PC-9 (cell line): Measurements from ENCODE around the gene SLC22A14. TPM values are rescaled to one million over a fixed set of nuclear protein-coding genes. Genes with fewer than 3 reads are reported as not detected.

Source experiments
- BruUV-seq: library from RNA; stranded (reverse); fragments of 400-500 nt; replicated peaks from 2 replicates; lab custom pipeline; 2021; lab: Mats Ljungman, UMichigan
- CTCF ChIA-PET: fragments of 300-600 bp; sonication (Branson Sonifier 250); formaldehyde crosslinking; loops from one replicate; lab custom pipeline; 2022; ENCODE audit warnings: antibody characterized with exemption; lab: Charles Lee
- POLR2A ChIA-PET: fragments of 300-600 bp; sonication (Branson Sonifier 250); formaldehyde crosslinking; loops from one replicate; lab custom pipeline; 2022; ENCODE audit warnings: antibody characterized with exemption; ENCODE audit not compliant: unreplicated experiment; lab: Charles Lee
- DNase-seq, 2 experiments: peaks; one replicate each; pipeline versions ENCODE4 v3.0.0 to v3.0.0-alpha.2; 2015 to 2022; ENCODE audit warnings: mixed read lengths in 1 of 2
- H2AFZ ChIP-seq: fragments of 200-600 bp; sonication (generic); 2 replicates; pipeline ENCODE4 v1.8.1; 2017; ENCODE audit warnings: antibody characterized with exemption
- H3F3A ChIP-seq: fragments of 200-600 bp; sonication (generic); 2 replicates; pipeline ENCODE4 v1.8.1; 2017; ENCODE audit warnings: antibody characterized with exemption, mild to moderate bottlenecking, low read depth; ENCODE audit not compliant: insufficient read depth
- H3K27ac ChIP-seq: fragments of 200-600 bp; sonication (generic); 2 replicates; pipeline ENCODE4 v1.6.1; 2016; ENCODE audit warnings: mixed run types
- H3K27me3 ChIP-seq: fragments of 200-600 bp; sonication (generic); 2 replicates; pipeline ENCODE4 v1.6.1; 2016; ENCODE audit warnings: low read depth, mixed run types; ENCODE audit not compliant: insufficient read depth
- H3K36me3 ChIP-seq: fragments of 200-600 bp; sonication (generic); 2 replicates; pipeline ENCODE4 v1.6.1; 2016; ENCODE audit warnings: low read depth, mixed run types
- H3K4me1 ChIP-seq: fragments of 200-600 bp; sonication (generic); replicated peaks from 2 replicates; pipeline ENCODE4 v1.6.1; 2016; ENCODE audit warnings: mixed run types; ENCODE audit not compliant: insufficient read depth
- H3K4me2 ChIP-seq: fragments of 200-600 bp; sonication (generic); 2 replicates; pipeline ENCODE4 v1.6.1; 2017; ENCODE audit warnings: mixed run types
- H3K4me3 ChIP-seq: fragments of 200-600 bp; sonication (generic); 2 replicates; pipeline ENCODE4 v1.6.1; 2016; ENCODE audit warnings: mixed run types
- H3K79me2 ChIP-seq: fragments of 200-600 bp; sonication (generic); 2 replicates; pipeline ENCODE4 v1.6.1; 2017; ENCODE audit warnings: low read depth, mixed run types
- H3K9me2 ChIP-seq: fragments of 200-600 bp; sonication (generic); 2 replicates; pipeline ENCODE4 v1.8.1; 2017; ENCODE audit warnings: mild to moderate bottlenecking; ENCODE audit not compliant: insufficient read depth
- H3K9me3 ChIP-seq: fragments of 200-600 bp; sonication (generic); 2 replicates; pipeline ENCODE4 v1.8.1; 2016; ENCODE audit warnings: low read depth; ENCODE audit not compliant: insufficient read depth
- H4K20me1 ChIP-seq: fragments of 200-600 bp; sonication (generic); 2 replicates; pipeline ENCODE4 v1.8.1; 2017; ENCODE audit not compliant: insufficient read depth
- EZH2 ChIP-seq: fragments of 200-600 bp; sonication (generic); IDR thresholded peaks from 2 replicates; pipeline ENCODE4 v1.8.0; 2017; ENCODE audit warnings: antibody characterized with exemption, low read depth
- intact Hi-C: fragments of 100-400 bp; cut with micrococcal nuclease; formaldehyde crosslinking; loops from one replicate; pipeline ENCODE4 v1.10.0; 2022; ENCODE audit not compliant: unreplicated experiment
- total RNA-seq: library from RNA; stranded (reverse); gene quantifications from 2 replicates; pipeline ENCODE4 v1.2.3, GENCODE V29; 2021
- TF ChIP-seq, protein P1 (sequence below): fragments of 200-600 bp; sonication (generic); conservative IDR thresholded peaks from 2 replicates; pipeline ENCODE4 v1.6.1; 2017; ENCODE audit warnings: mixed run types, antibody characterized with exemption, mild to moderate bottlenecking, moderate library complexity

Gene SLC22A14
- total RNA-seq, 1 experiment from 2014 or later: not detected

GRCh38 chr3:38275658-38276057, 6.4 kb upstream of the SLC22A14 start:
- no TSS peak for BruUV-seq
- Histone ChIP-seq H3K4me3 (no peak overlapping the region), H3K27me3 (no peaks in the 10 kb centered on the region), H3K36me3 (no peaks in the 10 kb centered on the region), H2AFZ (no peak overlapping the region), H3K9me2 (no peaks in the 10 kb centered on the region), H3K4me1 (no peaks in the 10 kb centered on the region), H3K79me2 (no peaks in the 10 kb centered on the region), H3F3A (no peaks in the 10 kb centered on the region), H4K20me1 (no peaks in the 10 kb centered on the region), H3K27ac (no peak overlapping the region), H3K4me2 (no peak overlapping the region), H3K9me3 (no peaks in the 10 kb centered on the region)
- TF ChIP-seq, protein P1, sequence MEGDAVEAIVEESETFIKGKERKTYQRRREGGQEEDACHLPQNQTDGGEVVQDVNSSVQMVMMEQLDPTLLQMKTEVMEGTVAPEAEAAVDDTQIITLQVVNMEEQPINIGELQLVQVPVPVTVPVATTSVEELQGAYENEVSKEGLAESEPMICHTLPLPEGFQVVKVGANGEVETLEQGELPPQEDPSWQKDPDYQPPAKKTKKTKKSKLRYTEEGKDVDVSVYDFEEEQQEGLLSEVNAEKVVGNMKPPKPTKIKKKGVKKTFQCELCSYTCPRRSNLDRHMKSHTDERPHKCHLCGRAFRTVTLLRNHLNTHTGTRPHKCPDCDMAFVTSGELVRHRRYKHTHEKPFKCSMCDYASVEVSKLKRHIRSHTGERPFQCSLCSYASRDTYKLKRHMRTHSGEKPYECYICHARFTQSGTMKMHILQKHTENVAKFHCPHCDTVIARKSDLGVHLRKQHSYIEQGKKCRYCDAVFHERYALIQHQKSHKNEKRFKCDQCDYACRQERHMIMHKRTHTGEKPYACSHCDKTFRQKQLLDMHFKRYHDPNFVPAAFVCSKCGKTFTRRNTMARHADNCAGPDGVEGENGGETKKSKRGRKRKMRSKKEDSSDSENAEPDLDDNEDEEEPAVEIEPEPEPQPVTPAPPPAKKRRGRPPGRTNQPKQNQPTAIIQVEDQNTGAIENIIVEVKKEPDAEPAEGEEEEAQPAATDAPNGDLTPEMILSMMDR: no peak
- no peak for TF ChIP-seq EZH2
- ChIA-PET CTCF (no interaction called here), POLR2A (no interaction called here)
- DNase-seq: no peak
- intact Hi-C loops: no loop called here

DNA sequence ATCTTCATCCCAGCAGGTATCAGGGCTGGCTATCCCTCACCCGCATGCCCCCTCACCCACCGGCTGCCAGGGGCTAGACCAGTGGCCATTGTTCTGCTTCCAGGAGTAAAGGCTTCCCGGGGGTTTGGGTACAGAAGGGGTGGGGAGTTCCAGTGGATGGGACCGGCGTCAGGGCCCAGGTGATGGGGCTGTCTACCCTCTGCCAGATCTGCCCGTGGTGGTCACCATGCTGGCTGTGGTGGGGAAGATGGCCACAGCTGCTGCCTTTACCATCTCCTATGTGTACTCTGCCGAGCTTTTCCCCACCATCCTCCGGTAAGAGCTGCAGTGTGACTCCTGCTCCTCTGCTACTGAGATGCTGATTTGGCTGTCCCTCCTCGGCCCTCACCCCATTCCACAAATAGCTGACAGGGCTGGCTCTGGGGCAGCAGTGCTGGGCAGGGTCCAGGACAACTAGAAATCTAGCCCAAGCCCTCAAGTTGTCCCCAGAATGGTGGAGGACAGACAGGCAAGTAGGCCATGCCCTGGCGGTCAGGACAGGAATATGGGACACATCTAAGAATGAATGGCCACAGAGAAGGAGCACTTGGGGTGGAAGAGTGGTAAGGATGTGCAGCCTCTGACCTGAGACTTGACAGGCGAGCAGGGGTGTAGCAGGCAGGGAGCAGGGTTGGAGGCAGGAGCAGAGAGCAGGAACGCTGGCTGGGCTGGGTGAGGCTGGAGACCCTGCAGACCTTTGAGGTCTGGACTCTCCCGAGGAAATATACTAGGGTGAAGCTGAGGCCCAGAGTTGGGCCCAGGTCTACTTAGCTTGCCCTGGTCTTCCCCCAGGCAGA, 5.8 kb upstream of the SLC22A14 start:
- intact Hi-C loops: no loop called here
- Histone ChIP-seq H2AFZ (no peak overlapping the region), H3F3A (no peaks in the 10 kb centered on the region), H3K27ac (no peak overlapping the region), H3K4me2 (no peak overlapping the region), H3K27me3 (no peaks in the 10 kb centered on the region), H3K4me1 (no peaks in the 10 kb centered on the region), H3K4me3 (no peak overlapping the region), H3K79me2 (no peaks in the 10 kb centered on the region), H3K9me2 (no peaks in the 10 kb centered on the region), H3K9me3 (no peaks in the 10 kb centered on the region), H4K20me1 (no peaks in the 10 kb centered on the region), H3K36me3 (no peaks in the 10 kb centered on the region)
- ChIA-PET CTCF (no interaction called here), POLR2A (no interaction called here)
- TF ChIP-seq EZH2: no peak
- TF ChIP-seq, protein P1: no peak
- DNase-seq: no peak
- BruUV-seq: no TSS peak

DNA sequence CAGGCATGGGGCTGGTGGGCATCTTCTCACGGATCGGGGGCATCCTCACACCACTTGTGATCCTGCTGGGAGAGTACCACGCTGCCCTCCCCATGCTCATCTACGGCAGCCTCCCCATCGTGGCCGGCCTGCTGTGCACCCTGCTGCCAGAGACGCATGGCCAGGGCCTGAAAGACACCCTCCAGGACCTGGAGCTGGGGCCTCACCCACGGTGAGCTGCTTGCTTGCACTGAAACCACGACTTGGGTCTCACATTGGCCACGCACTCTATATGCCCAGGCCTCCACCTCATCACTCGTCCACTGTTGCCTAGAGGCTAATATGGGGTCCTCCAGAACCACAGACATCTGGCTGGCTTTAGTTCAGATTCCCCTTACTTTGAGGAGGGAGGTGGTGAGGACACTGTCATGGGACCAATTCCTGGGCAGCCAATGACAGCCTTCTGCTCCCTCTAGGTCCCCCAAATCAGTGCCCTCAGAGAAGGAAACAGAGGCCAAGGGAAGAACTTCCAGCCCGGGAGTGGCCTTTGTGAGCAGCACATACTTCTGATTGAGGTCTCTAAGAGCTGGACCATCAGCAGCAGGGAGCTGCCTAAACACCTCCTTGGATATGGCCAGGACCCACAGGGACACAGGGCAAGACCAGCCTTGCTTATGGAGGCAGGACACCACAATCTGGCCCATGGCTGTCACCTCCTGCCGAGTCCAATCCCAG, 5.0 kb upstream of the SLC22A14 start:
- intact Hi-C loops: no loop called here
- BruUV-seq: no TSS peak

More for the DNA sequence above, 5.0 kb upstream of the SLC22A14 start:
- H2AFZ ChIP-seq: no peak overlapping the region
- H3K27ac ChIP-seq: no peak overlapping the region
- no peaks in the 10 kb centered on the region for H3K9me3 ChIP-seq
- no peaks in the 10 kb centered on the region for H3F3A ChIP-seq
- TF ChIP-seq, protein P1: no peak
- ChIA-PET CTCF (no interaction called here), POLR2A (no interaction called here)
- H3K79me2 ChIP-seq: no peaks in the 10 kb centered on the region
- no peaks in the 10 kb centered on the region for H3K9me2 ChIP-seq
- H3K4me1 ChIP-seq: no peaks in the 10 kb centered on the region
- no peak overlapping the region for H3K4me3 ChIP-seq
- H3K27me3 ChIP-seq: no peaks in the 10 kb centered on the region
- H4K20me1 ChIP-seq: no peaks in the 10 kb centered on the region
- no peak for DNase-seq
- H3K36me3 ChIP-seq: no peaks in the 10 kb centered on the region
- no peak overlapping the region for H3K4me2 ChIP-seq
